Measurements from ENCODE around the gene TMIGD2.

Gene TMIGD2

DNA sequence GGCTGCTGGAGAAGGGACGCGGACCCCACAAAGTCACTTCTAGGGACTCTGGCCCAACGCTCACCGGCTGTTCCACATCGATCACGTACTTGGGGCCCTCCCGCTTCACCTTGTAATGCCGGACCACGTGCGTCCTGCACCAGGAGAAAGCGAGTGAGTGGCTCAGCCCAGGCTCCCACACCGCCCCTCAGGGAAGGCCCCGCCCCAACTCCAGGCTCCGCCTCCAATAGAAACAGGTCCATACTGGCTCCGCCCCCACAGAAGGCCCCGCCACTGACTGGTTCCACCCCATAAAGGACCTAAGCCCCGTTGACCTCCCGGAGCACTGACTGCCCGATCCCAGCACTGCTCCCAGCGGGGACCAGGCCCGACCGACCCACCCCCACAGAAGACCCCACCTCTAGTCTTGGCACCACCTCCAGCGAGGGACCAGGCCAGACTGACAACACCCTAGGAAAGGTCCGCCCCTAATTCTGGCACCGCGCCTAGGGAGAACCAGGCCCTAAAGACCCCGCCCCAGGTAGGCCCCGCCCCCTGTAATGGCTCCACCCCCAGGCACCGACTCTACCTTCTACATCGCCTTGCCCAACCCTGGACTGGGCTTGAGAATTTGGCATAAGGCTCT lies 25.2 kb upstream of the TMIGD2 start:
- peak overlapping the region; percentile 14 for H3K4me3 ChIP-seq (ENCODE audit: low read depth, low read length)
- DNase-seq (ENCODE audit: low read depth): no peak

GRCh38 chr19:4326837-4327251 lies 24.7 kb upstream of the TMIGD2 start:
- H3K4me3 ChIP-seq (ENCODE audit: low read depth, low read length): peak overlapping the region; percentile 14
- DNase-seq (ENCODE audit: low read depth): no peak

GRCh38 chr19:4326215-4326836 lies 24.1 kb upstream of the TMIGD2 start:
- DNase-seq (ENCODE audit: low read depth): no peak
- no peak overlapping the region for H3K4me3 ChIP-seq (ENCODE audit: low read depth, low read length)

DNA sequence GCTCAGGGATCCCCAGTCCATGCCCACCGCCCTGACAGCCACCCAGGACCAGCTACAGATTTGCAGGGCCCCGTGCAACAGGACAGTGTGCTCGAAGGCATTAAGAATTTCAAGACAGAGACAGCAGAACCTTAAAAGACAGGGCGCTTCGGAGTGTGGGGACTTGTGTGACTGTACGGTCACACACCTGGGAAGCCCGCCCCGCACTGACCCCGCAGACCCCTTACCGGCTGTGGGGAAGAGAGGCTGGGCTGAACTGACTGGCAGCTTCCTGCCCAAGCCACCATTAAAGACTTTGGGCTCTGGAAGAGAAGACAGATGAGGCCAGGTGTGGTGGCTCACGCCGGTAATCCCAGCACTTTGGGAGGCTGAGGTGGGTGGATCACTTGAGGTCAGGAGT lies 22.0 kb upstream of the TMIGD2 start:
- DNase-seq (ENCODE audit: low read depth): no peak
- H3K4me3 ChIP-seq (ENCODE audit: low read depth, low read length): no peak overlapping the region

- DNase-seq (ENCODE audit: low read depth): no peak
- no peak overlapping the region for H3K4me3 ChIP-seq (ENCODE audit: low read depth, low read length)
Measured at GRCh38 chr19:4323692-4324091, 21.5 kb upstream of the TMIGD2 start.

GRCh38 chr19:4322942-4323665 lies 20.9 kb upstream of the TMIGD2 start:
- DNase-seq (ENCODE audit: low read depth): no peak
- no peak overlapping the region for H3K4me3 ChIP-seq (ENCODE audit: low read depth, low read length)

DNA sequence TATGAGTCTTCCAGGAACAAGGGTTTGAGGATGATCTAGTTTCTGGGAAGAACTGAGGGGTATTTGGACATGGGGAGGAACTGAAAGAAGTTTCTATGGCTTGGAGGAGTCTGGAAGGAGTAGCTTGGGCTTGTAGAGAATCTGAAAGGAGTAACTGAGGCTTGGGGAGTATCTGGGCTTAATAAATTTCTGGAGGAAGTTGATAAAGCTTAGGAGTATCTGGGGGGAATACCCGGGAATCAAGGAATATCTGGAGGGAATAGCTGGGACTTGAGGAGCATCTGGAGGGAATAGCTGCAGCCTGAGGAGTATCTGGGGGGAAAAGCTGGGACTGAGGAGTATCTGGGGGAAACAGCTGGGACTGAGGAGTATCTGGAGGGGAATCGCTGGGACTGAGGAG lies 18.2 kb upstream of the TMIGD2 start:
- DNase-seq (ENCODE audit: low read depth): no peak

GRCh38 chr19:4319067-4319718 lies 17.0 kb upstream of the TMIGD2 start:
- no peak for DNase-seq (ENCODE audit: low read depth)

More for the DNA sequence above, 18.2 kb upstream of the TMIGD2 start:
- H3K4me3 ChIP-seq (ENCODE audit: low read depth, low read length): no peak overlapping the region

DNA sequence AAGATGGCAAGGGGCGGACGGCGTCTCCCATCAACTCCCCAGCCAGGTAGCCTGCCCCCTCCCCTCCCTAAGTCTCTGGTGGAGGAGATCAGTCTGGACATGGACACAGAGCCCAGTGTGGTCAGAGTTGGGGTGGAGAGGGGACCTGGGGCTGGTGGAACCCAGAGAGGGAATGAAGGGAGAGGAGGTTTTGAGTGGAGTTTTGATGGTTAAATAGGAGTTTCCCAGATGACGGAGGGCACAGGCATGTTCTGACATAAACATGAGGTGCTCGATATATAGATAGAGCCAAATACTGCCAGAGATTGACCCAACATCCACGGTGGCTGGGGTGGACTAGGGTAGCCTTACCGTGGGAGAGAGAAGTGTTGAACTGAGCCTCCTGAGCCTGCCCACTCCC lies 16.3 kb upstream of the TMIGD2 start:
- H3K4me3 ChIP-seq (ENCODE audit: low read depth, low read length): no peak overlapping the region
- no peak for DNase-seq (ENCODE audit: low read depth)

More at GRCh38 chr19:4319067-4319718, 17.0 kb upstream of the TMIGD2 start:
- H3K4me3 ChIP-seq (ENCODE audit: low read depth, low read length): no peak overlapping the region

DNA sequence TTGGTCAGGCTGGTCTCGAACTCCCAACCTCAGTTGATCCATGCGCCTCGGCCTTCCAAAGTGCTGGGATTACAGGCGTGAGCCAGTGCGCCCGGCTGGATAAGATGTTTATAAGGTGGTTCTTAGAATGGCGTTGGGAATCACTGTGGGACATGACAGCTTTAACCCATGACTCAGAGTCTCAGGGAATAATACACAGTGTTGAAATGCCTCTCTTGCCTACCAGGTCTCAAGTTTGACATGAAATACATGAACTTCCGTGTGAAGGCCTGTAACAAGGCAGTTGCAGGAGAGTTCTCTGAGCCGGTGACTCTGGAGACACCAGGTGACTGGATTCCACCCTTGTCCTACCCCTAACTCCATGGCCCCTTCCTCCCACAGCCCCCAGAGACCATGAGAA lies 14.8 kb upstream of the TMIGD2 start:
- no peak overlapping the region for H3K4me3 ChIP-seq (ENCODE audit: low read depth, low read length)
- no peak for DNase-seq (ENCODE audit: low read depth)

DNA sequence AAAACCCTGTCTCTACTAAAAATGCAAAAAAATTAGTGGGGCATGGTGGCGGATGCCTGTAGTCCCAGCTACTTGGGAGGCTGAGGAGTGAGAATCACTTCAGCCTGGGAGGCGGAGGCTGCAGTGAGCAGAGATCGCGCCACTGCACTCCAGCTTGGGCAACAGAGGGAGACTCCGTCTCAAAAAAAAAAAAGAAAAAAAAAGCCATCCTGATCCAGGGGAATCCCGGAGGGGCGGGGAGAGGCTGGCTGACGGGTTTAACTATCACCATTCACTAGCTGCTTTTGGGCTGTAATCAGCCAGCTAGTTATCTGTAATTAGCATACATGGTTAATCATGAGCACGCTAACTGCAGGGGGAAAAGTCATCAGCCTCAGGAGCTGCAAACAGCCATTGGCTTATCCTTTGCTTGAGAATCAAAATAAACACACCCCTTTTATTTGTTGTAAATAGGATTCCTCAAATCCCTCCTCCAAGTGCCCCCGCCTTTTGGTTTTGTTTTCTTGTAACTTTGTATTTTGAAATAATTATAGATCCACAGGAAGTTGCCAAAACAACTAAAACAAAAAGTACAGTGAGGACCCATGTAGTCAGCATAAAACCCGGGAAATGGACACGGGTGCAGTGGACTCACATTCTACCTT lies 11.8 kb upstream of the TMIGD2 start:
- no peak for DNase-seq (ENCODE audit: low read depth)
- no peak overlapping the region for H3K4me3 ChIP-seq (ENCODE audit: low read depth, low read length)

DNA sequence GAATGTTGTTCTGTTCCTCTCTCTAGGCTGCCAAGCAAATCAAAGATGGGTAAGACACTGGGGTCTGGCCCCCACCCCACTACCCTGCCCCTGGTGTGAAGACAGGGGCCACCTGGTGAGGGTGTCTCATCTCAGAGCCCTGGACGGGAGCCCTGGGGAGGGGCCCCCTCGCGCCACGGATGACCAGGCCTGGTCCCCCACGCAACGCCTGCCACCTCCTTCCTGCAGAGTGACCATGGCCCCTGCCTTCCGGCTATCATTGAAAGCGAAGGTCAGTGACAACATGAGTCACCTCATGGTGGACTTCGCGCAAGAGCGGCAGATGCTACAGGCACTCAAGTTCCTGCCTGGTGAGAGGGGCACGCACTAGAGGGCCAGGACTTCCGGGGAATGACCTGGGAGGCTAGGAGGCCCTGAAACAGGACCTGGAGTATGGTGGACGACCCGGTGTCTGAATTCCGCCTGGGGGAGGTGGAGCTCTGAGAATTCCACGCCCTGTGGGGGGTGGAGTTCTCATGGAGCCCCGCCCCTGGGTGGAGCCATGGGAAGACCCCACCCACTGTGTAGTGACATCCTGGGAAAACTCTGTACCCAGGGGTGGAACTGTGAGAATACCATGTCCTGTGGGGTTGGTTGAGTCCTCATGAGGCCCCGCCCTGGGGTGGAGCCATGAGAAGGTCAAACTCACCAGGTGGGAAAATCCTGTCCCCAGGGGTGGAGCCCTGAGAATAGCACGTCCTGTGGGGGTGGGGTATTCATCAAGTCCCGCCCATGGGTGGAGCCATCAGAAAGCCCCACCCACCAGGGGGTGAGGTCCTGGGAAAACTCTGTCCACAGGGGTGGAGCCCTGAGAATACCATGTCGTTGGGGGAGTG lies 8.3 kb upstream of the TMIGD2 start:
- H3K4me3 ChIP-seq (ENCODE audit: low read depth, low read length): no peak overlapping the region
- no peak for DNase-seq (ENCODE audit: low read depth)

DNA sequence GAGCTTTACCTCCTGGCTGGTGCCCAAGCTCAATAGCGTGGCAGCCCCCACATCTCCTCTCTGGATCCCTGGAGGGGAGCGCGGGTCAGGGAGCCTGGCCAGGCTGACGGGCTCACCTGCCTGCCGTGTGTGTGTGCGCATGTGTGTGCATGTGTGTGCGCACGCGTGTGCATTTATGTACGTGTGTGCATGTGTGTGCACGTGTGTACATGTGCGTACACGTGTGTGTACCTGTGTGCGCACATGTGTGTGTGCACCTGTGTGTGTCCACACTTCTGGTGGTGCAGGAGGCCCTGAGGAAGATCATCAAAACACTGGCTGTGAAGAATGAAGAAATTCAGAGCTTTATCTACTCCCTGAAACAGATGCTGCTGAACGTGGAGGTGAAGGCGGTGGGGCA lies 3.5 kb upstream of the TMIGD2 start:
- no peak for DNase-seq (ENCODE audit: low read depth)
- no peak overlapping the region for H3K4me3 ChIP-seq (ENCODE audit: low read depth, low read length)

GRCh38 chr19:4305257-4305612 lies 3.0 kb upstream of the TMIGD2 start:
- DNase-seq (ENCODE audit: low read depth): no peak
- H3K4me3 ChIP-seq (ENCODE audit: low read depth, low read length): peak overlapping the region; percentile 46

DNA sequence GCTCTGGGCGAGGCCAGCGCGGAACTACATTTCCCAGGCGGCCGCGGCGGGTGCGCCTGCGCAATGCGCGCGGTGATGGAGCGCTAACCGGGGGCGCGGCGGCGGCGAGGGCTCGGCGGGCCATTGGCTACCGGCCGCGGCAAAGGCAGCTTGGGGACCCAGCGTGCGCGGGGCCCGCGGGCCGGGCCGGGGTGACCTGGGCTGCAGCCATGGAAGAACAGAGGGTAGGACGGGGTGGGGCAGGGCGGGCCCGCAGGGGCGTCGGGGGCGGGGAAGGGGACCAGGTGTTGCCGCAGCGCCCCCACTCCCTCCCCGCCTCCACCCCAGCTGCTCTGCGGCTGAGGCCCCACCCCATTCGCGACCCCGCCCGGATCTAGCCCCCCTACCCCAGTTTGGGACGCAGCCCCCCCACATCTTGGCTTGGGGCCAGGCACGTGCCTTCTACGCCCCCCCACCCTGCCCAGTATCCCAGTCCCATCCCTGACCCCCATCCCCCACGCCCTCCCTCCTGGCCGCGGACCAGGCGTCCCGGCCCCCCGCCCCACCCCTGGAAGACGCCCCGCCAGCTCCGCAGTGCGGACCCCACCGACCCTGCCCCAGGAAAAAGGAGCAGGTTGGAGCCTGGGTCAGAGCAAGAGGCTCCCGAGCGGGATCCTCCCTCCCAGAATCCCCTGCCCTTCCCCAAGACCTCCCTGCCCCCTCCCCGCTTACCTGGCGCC lies 2.5 kb upstream of the TMIGD2 start, which contains the start of gene FSD1:
Gene FSD1, plus strand, starts transcription at position 61 of the 719 bp plus-strand sequence. Its CDS starts 149 bp downstream, at position 210.
- no peak for DNase-seq (ENCODE audit: low read depth)
- H3K4me3 ChIP-seq (ENCODE audit: low read depth, low read length): peak within 1 kb of the TSS; percentile 46

DNA sequence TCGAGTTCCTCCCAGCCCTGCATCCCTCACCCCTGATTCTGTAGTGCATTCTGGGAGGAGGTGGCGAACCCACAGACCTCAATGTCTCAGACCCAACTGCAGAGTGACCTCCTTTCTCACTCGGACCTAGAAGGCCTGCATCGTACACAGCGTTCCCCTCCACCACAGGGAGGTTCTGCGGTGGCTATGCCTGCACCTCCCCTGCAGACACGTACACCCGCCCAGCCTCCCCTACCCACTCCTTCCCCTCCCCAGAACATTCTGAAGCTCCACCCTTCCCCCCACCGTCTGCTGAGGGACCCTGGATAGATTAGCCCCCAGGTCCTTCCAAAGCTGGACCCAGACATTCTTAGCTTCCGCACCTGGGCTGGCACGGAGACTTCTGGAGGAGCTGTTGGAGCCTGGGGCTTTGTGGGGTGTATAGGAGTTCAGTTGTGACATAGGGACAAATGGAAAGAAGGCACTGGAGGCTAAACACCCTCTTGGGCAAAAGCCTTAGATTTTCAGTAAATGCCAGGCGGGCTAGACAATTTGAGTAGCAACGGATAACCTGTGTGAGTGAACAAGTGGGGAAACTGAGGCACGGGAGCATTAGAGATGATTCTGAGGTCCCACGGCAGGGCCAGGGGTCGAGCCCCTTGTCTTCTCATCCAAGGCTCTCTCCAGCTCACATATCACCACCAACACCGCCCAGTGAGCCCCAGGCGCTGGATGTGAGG lies 1.8 kb upstream of the TMIGD2 start:
- H3K4me3 ChIP-seq (ENCODE audit: low read depth, low read length): peak overlapping the region; percentile 46
- DNase-seq (ENCODE audit: low read depth): no peak

- DNase-seq (ENCODE audit: low read depth): no peak
- H3K4me3 ChIP-seq (ENCODE audit: low read depth, low read length): no peak overlapping the region
Measured at GRCh38 chr19:4301590-4302242, 473 bp downstream of the TMIGD2 start.

All from skeletal muscle cell (primary cell).